Gastroesophageal sphincter (tissue), 4 donors: ENCODE results near the gene TRABD2B. TPM values are rescaled to one million over a fixed set of nuclear protein-coding genes. Genes with fewer than 3 reads are reported as not detected.
A peak's percentile ranks its signal among the peaks of the same experiment; 100 is the strongest.

Source experiments
- ATAC-seq: fragments of 150-250 bp; one replicate; pipeline ENCODE4 v1.9.1; 2016; ENCODE audit warnings: mild to moderate bottlenecking, moderate library complexity
- H3K27ac ChIP-seq, 4 donors: fragments of 200-600 bp; sonication (generic) in 3 of 4; 1 replicate in 3 of 4; 2 replicates in 1 of 4; pipeline ENCODE4 v1.5.1; 2016 to 2019
- H3K27me3 ChIP-seq: fragments of 200-600 bp; sonication (generic); one replicate; pipeline ENCODE4 v1.5.1; 2019
- H3K36me3 ChIP-seq, 2 donors: fragments of 200-600 bp; sonication (generic); one replicate each; pipeline ENCODE4 v1.5.1; 2019; ENCODE audit warnings: control low read depth in 1 of 2
- H3K4me1 ChIP-seq, 3 donors: fragments of 200-600 bp; sonication (generic); 1 replicate in 2 of 3; 2 replicates in 1 of 3; pipeline ENCODE4 v1.5.1; 2016 to 2019; ENCODE audit warnings: control low read depth in 2 of 3
- H3K4me3 ChIP-seq, 2 donors: fragments of 200-600 bp; sonication (generic); one replicate each; pipeline ENCODE4 v1.5.1; 2019; ENCODE audit warnings: mild to moderate bottlenecking in 1 of 2, moderate library complexity in 1 of 2
- H3K9me3 ChIP-seq, 3 donors: fragments of 200-600 bp; sonication (generic); one replicate each; pipeline ENCODE4 v1.5.1; 2017 to 2019; ENCODE audit warnings: control low read depth in 2 of 3
- EP300 ChIP-seq: sonication (generic); formaldehyde crosslinking; IDR thresholded peaks from one replicate; pipeline ENCODE4 v1.6.1; 2017; ENCODE audit warnings: antibody characterized with exemption, mild to moderate bottlenecking
- POLR2A ChIP-seq, 2 donors: fragments of 450-650 bp; IDR thresholded peaks; one replicate each; pipeline ENCODE4 v1.6.1; 2017; ENCODE audit warnings: antibody characterized with exemption in 2 of 2, mild to moderate bottlenecking in 2 of 2, moderate library complexity in 1 of 2
- POLR2AphosphoS5 ChIP-seq: sonication (generic); formaldehyde crosslinking; IDR thresholded peaks from one replicate; pipeline ENCODE4 v1.6.1; 2017; ENCODE audit warnings: antibody characterized with exemption
- WGBS, 2 donors: methylation state at CpG; one replicate each; pipeline ENCODE4 v1.1.5; 2018; ENCODE audit warnings: low coverage in 1 of 2; 5-methylcytosine and 5-hydroxymethylcytosine counted together
- total RNA-seq, 4 donors: library from RNA; depleted of rRNA; stranded (reverse); fragments of >200 nt; gene quantifications; one replicate each; pipeline ENCODE4 v1.1.0, GENCODE V29; 2016
- TF ChIP-seq, protein P1 (sequence below), 4 experiments: fragments of 200-600 bp in 2 of 4; fragments of 450-650 bp in 2 of 4; sonication (generic) in 1 of 4; IDR thresholded peaks; one replicate each; pipeline ENCODE4 v1.5.1; 2017 to 2019; ENCODE audit warnings: antibody characterized with exemption in 4 of 4, mild to moderate bottlenecking in 2 of 4, moderate library complexity in 2 of 4

Gene TRABD2B
- total RNA-seq, 4 donors from 2014 or later, result 2.6 to 6.5 (median 3.4) TPM

DNA sequence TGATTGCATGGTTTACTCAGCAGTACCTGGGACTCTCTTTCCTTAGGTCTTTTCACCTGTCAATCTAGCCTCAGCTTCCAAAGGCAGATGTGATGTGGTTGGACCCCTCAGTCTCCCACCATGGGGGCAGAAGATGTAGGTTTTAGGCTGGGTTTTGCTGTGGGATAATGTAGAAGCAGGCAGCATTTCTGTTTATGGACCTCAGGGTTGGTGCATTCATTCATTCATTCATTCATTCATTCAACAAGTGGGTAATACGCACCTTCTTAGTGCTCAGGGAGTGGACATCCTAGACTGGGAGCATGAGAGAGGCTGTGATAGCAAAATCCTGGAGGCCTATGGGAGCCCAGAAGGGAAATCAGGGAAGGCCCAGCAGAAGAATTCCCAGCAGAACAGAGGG lies 209.6 kb downstream of the TRABD2B start:
- Histone ChIP-seq H3K27me3 (no peaks in the 10 kb centered on the region), H3K9me3 (no peaks in the 10 kb centered on the region), H3K4me1 (peaks cover 0 to 34% (median 17%) of the 10 kb centered on the region in 3 donors), H3K4me3 (no peak overlapping the region), H3K27ac (no peak overlapping the region), H3K36me3 (no peaks in the 10 kb centered on the region)
- ATAC-seq, result no peak
- no peak for TF ChIP-seq POLR2AphosphoS5
- no peak for TF ChIP-seq POLR2A (IDR thresholded peaks at IDR 0.05)
- TF ChIP-seq, protein P1, sequence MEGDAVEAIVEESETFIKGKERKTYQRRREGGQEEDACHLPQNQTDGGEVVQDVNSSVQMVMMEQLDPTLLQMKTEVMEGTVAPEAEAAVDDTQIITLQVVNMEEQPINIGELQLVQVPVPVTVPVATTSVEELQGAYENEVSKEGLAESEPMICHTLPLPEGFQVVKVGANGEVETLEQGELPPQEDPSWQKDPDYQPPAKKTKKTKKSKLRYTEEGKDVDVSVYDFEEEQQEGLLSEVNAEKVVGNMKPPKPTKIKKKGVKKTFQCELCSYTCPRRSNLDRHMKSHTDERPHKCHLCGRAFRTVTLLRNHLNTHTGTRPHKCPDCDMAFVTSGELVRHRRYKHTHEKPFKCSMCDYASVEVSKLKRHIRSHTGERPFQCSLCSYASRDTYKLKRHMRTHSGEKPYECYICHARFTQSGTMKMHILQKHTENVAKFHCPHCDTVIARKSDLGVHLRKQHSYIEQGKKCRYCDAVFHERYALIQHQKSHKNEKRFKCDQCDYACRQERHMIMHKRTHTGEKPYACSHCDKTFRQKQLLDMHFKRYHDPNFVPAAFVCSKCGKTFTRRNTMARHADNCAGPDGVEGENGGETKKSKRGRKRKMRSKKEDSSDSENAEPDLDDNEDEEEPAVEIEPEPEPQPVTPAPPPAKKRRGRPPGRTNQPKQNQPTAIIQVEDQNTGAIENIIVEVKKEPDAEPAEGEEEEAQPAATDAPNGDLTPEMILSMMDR (IDR thresholded peaks at IDR 0.05), result no peak
- TF ChIP-seq EP300, result no peak
- WGBS, 2 donors, result 100% methylated on average over 1 of the region's 1 CpG; no CpG with 5 or more reads in 1 of the 2 donors

DNA sequence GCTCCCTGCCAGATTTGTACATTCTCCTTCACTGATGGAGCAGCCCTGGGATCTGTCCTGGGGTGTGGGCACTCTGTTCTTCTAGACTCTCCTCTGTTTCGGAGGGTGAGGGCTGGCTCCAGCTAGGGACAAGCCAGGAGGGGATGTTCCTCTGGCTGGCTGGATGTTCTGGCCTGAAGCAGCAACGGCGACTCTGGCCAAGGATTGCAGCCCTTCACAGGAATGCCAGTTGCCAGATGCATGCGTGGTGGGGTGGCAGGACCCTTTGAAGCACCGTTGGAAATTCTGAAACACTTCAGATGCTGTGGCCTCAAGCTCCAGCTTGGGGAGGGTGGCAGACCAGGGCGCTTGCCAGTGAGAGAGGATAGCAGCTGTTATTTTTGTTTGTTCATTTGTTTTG lies 210.9 kb downstream of the TRABD2B start:
- H3K27ac ChIP-seq, result peak overlapping the region in 2 of 4 donors; percentile 32 to 48
- no peak for TF ChIP-seq POLR2A (IDR thresholded peaks at IDR 0.05)
- 83% methylated on average over 1 of the region's 6 CpGs; no CpG with 5 or more reads in 1 of the 2 donors for WGBS, 2 donors
- ATAC-seq, result no peak
- no peak overlapping the region for H3K4me3 ChIP-seq
- H3K27me3 ChIP-seq, result no peaks in the 10 kb centered on the region
- H3K9me3 ChIP-seq, result no peaks in the 10 kb centered on the region
- no peaks in the 10 kb centered on the region for H3K36me3 ChIP-seq
- H3K4me1 ChIP-seq, result peaks cover 0 to 47% (median 21%) of the 10 kb centered on the region in 3 donors

DNA sequence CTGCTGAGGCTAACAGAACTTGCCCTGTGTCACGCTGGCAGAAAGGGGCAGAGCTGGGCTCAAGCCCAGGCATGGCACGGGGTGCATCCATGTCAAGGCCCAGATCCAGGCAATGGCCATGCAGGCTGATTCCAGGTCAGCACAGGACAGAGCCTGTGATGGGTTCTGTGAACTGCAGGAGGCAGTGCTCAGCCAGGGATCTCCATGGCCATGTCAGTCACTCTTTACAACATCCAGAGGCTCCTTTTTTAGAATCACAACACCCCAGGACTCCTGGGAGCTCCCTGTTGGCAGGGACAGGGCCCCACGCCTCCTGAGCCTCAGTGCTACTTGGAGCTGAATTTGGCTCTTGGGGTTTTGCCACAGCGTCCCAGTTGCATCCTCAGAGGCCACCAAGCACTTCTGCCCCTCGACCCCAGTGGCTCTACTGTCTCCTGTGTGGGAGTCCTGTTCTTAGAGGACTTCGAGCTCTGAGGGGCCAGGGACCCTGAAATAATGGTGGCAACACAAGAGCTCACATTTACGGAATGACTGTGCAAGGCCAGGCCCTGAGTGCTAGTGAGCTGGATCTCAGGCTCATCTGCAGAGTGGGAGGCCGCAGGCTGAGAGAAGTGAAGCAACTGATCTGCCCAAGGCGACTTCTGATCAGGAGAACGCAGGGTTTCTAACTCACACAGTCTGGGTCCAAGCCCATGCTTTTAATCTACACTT lies 211.5 kb downstream of the TRABD2B start:
- H3K27ac ChIP-seq, result peak overlapping the region in 2 of 4 donors; percentile 32 to 48
- H3K4me1 ChIP-seq, result peaks cover 0 to 53% (median 21%) of the 10 kb centered on the region in 3 donors
- 83 to 85% methylated on average over 1 to 4 of the region's 10 CpGs for WGBS, 2 donors
- H3K36me3 ChIP-seq, result no peaks in the 10 kb centered on the region
- TF ChIP-seq POLR2AphosphoS5, result no peak
- TF ChIP-seq EP300, result no peak
- no peak for TF ChIP-seq POLR2A (IDR thresholded peaks at IDR 0.05)
- TF ChIP-seq, protein P1 (IDR thresholded peaks at IDR 0.05), result peak in 1 of 4 experiments; percentile 49
- no peak overlapping the region for H3K4me3 ChIP-seq
- H3K9me3 ChIP-seq, result no peaks in the 10 kb centered on the region
- ATAC-seq, result peak; percentile 52
- H3K27me3 ChIP-seq, result no peaks in the 10 kb centered on the region

DNA sequence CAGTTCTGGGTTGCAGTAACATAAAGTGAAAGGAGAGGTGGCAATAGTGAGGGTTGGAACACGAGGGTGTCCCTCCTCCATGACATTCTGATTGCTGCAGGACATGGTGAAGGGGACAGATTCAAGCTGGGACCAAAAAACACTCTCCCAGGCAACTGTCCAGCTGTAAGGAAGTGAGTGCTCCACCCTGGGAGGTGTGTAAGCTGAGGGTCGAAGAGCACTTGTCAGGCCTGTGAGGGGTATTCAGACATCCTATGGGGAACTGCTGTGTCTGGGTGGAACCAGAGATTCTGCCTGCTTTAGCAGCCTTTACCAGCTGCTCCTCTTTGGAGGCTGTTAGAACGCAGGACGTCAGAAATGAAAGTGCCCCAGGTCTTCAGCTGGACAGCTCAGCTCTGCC lies 212.1 kb downstream of the TRABD2B start:
- peaks cover 0 to 58% (median 21%) of the 10 kb centered on the region in 3 donors for H3K4me1 ChIP-seq
- WGBS, 2 donors, result 76 to 79% methylated on average over 2 to 3 of the region's 4 CpGs
- TF ChIP-seq, protein P1 (IDR thresholded peaks at IDR 0.05), result no peak
- no peak for TF ChIP-seq EP300
- no peak for TF ChIP-seq POLR2AphosphoS5
- no peak for TF ChIP-seq POLR2A (IDR thresholded peaks at IDR 0.05)
- H3K9me3 ChIP-seq, result no peaks in the 10 kb centered on the region
- no peak overlapping the region for H3K4me3 ChIP-seq
- H3K36me3 ChIP-seq, result no peaks in the 10 kb centered on the region
- no peak for ATAC-seq
- H3K27me3 ChIP-seq, result no peaks in the 10 kb centered on the region
- H3K27ac ChIP-seq, result peak overlapping the region in 3 of 4 donors; percentile 17 to 41 (median 32)

DNA sequence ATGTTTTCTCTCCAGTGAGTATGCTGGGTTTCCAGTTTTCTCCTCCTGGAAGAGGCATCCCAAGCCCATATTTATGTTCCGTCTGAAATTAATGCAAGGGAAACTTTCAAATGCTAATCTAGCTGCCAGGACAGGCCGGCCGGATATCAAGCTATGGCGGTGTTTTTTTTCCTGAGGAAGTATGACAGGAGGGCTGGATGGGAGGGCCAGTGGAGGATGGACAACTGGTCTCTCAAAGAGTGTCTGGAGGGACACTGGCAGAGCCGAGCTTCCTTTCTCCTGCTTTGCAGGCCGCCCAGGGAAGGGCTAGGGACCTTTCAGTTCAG lies 212.7 kb downstream of the TRABD2B start:
- TF ChIP-seq POLR2AphosphoS5 (no peak), POLR2A (IDR thresholded peaks at IDR 0.05) (no peak), EP300 (no peak)
- TF ChIP-seq, protein P1 (IDR thresholded peaks at IDR 0.05), result no peak
- Histone ChIP-seq H3K4me1 (peaks cover 0 to 58% (median 21%) of the 10 kb centered on the region in 3 donors), H3K36me3 (no peaks in the 10 kb centered on the region), H3K27ac (peak overlapping the region in 3 of 4 donors; percentile 12 to 41 (median 17)), H3K4me3 (no peak overlapping the region), H3K27me3 (no peaks in the 10 kb centered on the region), H3K9me3 (no peaks in the 10 kb centered on the region)
- ATAC-seq, result no peak
- WGBS, 2 donors, result 51 to 83% methylated on average over 1 to 5 of the region's 6 CpGs
